IPS-18a (cell line): ENCODE results near the gene SHQ1.
A peak's percentile ranks its signal among the peaks of the same experiment; 100 is the strongest.

ENCODE experiments used
- H3K27ac ChIP-seq: one replicate; pipeline ENCODE4 v1.5.1; 2013; ENCODE audit warnings: low read length
- H3K27me3 ChIP-seq: one replicate; pipeline ENCODE4 v1.6.1; 2013; ENCODE audit warnings: mild to moderate bottlenecking, low read length; ENCODE audit not compliant: control insufficient read depth, insufficient read depth
- H3K36me3 ChIP-seq: one replicate; pipeline ENCODE4 v1.6.1; 2013; ENCODE audit warnings: low read depth, low read length; ENCODE audit not compliant: control insufficient read depth
- H3K4me1 ChIP-seq: one replicate; pipeline ENCODE4 v1.6.1; 2013; ENCODE audit warnings: low read depth, low read length; ENCODE audit not compliant: control insufficient read depth
- H3K4me3 ChIP-seq: one replicate; pipeline ENCODE4 v1.5.1; 2013; ENCODE audit warnings: low read length
- H3K9ac ChIP-seq: one replicate; pipeline ENCODE4 v1.6.1; 2013; ENCODE audit warnings: mild to moderate bottlenecking, low read length, moderate library complexity
- H3K9me3 ChIP-seq: one replicate; pipeline ENCODE4 v1.6.1; 2013; ENCODE audit warnings: low read depth, low read length; ENCODE audit not compliant: control insufficient read depth

Gene SHQ1

GRCh38 chr3:72847751-72848702, at the start of gene SHQ1:
Gene SHQ1, minus strand, starts transcription at chr3:72848445. Its CDS starts 105 bp downstream, at chr3:72848340.
- Histone ChIP-seq H3K4me1 (peaks cover 9% of the 10 kb centered on the region), H3K27ac (no peak within 1 kb of the TSS), H3K9me3 (no peaks in the 10 kb centered on the region), H3K27me3 (peaks cover 34% of the 10 kb centered on the region), H3K36me3 (no peaks in the 10 kb centered on the region), H3K4me3 (peak within 1 kb of the TSS; percentile 95), H3K9ac (peak within 1 kb of the TSS; percentile 20)

GRCh38 chr3:72897758-72898007, 49.4 kb upstream of the SHQ1 start:
- no peak overlapping the region for H3K9ac ChIP-seq
- H3K4me3 ChIP-seq = no peak overlapping the region
- H3K27me3 ChIP-seq = peaks cover 9% of the 10 kb centered on the region
- H3K9me3 ChIP-seq = no peaks in the 10 kb centered on the region
- H3K27ac ChIP-seq = no peak overlapping the region
- H3K36me3 ChIP-seq = no peaks in the 10 kb centered on the region
- no peaks in the 10 kb centered on the region for H3K4me1 ChIP-seq

- H3K4me3 ChIP-seq = no peak overlapping the region
Measured at GRCh38 chr3:72896996-72897757, 48.9 kb upstream of the SHQ1 start.

GRCh38 chr3:72894976-72895552, 46.8 kb upstream of the SHQ1 start:
- Histone ChIP-seq H3K9ac (no peak overlapping the region), H3K9me3 (no peaks in the 10 kb centered on the region), H3K4me1 (no peaks in the 10 kb centered on the region), H3K4me3 (no peak overlapping the region), H3K36me3 (no peaks in the 10 kb centered on the region), H3K27ac (no peak overlapping the region), H3K27me3 (peaks cover 35% of the 10 kb centered on the region)

More at GRCh38 chr3:72896996-72897757, 48.9 kb upstream of the SHQ1 start:
- no peaks in the 10 kb centered on the region for H3K9me3 ChIP-seq
- H3K27ac ChIP-seq = no peak overlapping the region
- H3K9ac ChIP-seq = no peak overlapping the region
- no peaks in the 10 kb centered on the region for H3K36me3 ChIP-seq
- peaks cover 14% of the 10 kb centered on the region for H3K27me3 ChIP-seq
- H3K4me1 ChIP-seq = no peaks in the 10 kb centered on the region

- H3K36me3 ChIP-seq = no peaks in the 10 kb centered on the region
- H3K9me3 ChIP-seq = no peaks in the 10 kb centered on the region
- H3K27me3 ChIP-seq = peaks cover 53% of the 10 kb centered on the region
- no peak overlapping the region for H3K4me3 ChIP-seq
- peaks cover 11% of the 10 kb centered on the region for H3K4me1 ChIP-seq
- H3K9ac ChIP-seq = no peak overlapping the region
- H3K27ac ChIP-seq = no peak overlapping the region
Measured at GRCh38 chr3:72892870-72893269, 44.6 kb upstream of the SHQ1 start.

GRCh38 chr3:72892081-72892775, 44.0 kb upstream of the SHQ1 start:
- Histone ChIP-seq H3K27me3 (peaks cover 56% of the 10 kb centered on the region), H3K9me3 (no peaks in the 10 kb centered on the region), H3K4me1 (peaks cover 16% of the 10 kb centered on the region), H3K4me3 (no peak overlapping the region), H3K27ac (no peak overlapping the region), H3K36me3 (no peaks in the 10 kb centered on the region), H3K9ac (no peak overlapping the region)

- no peaks in the 10 kb centered on the region for H3K36me3 ChIP-seq
- no peak overlapping the region for H3K9ac ChIP-seq
- H3K4me1 ChIP-seq = peaks cover 20% of the 10 kb centered on the region
- no peaks in the 10 kb centered on the region for H3K9me3 ChIP-seq
- H3K4me3 ChIP-seq = no peak overlapping the region
- peaks cover 56% of the 10 kb centered on the region for H3K27me3 ChIP-seq
- no peak overlapping the region for H3K27ac ChIP-seq
Measured at GRCh38 chr3:72891053-72891855, 43.0 kb upstream of the SHQ1 start.

- Histone ChIP-seq H3K27me3 (peaks cover 64% of the 10 kb centered on the region), H3K4me3 (no peak overlapping the region), H3K4me1 (peaks cover 20% of the 10 kb centered on the region), H3K36me3 (no peaks in the 10 kb centered on the region), H3K9ac (no peak overlapping the region), H3K27ac (no peak overlapping the region), H3K9me3 (no peaks in the 10 kb centered on the region)
Measured at GRCh38 chr3:72890166-72890925, 42.1 kb upstream of the SHQ1 start.

GRCh38 chr3:72889310-72890165, 41.3 kb upstream of the SHQ1 start:
- no peak overlapping the region for H3K9ac ChIP-seq
- no peaks in the 10 kb centered on the region for H3K9me3 ChIP-seq
- peaks cover 67% of the 10 kb centered on the region for H3K27me3 ChIP-seq
- H3K4me3 ChIP-seq = peak overlapping the region; percentile 65
- peaks cover 20% of the 10 kb centered on the region for H3K4me1 ChIP-seq
- H3K27ac ChIP-seq = no peak overlapping the region
- H3K36me3 ChIP-seq = no peaks in the 10 kb centered on the region
